Measurements from ENCODE around the gene NKX1-1.
"Not testable (repeated sequence)": the region's sequence is repeated elsewhere in the genome, so short reads cannot be mapped to it uniquely, and the experiment has no call there.

Gene NKX1-1

DNA sequence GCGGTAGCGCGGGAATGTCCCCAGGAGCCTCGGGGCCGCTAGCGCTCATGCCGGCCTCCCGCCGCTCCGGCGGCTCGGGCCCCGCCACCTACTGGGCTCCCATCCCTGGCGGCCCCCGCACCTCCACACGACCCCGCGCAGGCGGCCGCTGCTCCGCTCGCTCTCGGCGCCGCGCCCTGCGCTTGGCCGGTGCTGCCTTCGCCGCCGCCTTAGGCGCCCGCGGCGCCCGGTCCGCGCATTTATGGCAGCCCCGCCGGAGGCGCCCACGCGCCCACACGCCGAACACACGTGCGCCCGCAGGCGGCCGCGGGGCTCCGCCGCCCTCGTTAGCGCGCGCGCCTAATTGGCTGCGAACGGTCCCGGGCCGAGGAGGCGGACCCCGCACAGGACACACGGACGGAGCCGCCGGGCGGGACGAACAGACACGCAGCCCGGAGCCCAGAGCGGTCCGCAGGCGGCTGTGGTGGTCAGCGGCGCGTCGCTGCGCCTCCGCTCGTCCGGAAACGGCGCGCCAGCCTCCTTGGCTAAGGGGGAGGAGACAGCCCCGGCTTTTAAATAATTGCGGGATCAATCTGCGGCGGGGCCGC is at the start of gene NKX1-1:
NKX1-1 (minus strand) TSS at position 49 of the 587 bp plus-strand sequence; CDS start at position 49, 0 bp downstream.
- no peak for DNase-seq

- no peak for DNase-seq
Measured at GRCh38 chr4:1453731-1454130, 47.5 kb upstream of the NKX1-1 start.

DNA sequence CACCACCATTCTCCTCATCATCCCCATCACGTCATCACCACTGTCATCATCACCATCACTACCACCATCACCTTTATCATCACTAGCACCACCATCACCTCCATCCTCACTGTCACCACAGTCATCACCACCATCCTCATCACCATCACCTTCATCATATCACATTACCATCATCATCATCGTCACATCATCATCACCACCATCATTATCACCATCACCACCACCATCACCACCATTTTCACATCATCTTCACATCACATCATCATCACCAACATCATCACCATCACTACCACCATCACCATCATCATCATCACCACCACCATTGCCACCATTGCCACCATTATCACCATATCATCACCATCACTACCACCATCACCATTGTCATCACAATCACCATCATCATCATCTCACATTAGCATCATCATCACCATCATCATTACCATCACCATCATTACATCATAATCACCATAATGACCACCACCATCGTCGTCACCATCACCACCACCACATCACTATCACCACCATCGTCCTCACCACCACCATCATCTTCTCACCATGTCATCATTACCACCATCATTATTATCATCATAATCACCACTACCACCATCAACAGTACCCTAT is 46.3 kb upstream of the NKX1-1 start:
- DNase-seq, result no peak

DNA sequence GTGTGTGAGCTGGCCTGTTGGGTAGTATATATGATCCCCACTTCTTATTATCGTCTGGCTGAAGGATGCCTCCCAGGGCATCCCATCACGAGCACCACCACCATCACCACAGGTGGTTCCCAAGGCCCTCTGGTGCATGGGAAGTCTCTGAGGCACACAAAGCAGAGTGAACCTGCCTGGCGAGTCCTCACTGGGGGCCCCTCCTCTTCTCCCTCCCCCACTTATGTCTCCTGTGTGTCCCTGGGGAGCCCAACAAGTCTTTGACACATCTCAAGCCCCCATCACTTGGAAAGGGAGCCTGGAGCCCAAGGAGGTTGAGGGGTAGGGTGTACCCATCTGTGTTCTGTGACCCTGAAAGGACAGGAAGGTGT is 45.5 kb upstream of the NKX1-1 start:
- DNase-seq, result no peak

DNA sequence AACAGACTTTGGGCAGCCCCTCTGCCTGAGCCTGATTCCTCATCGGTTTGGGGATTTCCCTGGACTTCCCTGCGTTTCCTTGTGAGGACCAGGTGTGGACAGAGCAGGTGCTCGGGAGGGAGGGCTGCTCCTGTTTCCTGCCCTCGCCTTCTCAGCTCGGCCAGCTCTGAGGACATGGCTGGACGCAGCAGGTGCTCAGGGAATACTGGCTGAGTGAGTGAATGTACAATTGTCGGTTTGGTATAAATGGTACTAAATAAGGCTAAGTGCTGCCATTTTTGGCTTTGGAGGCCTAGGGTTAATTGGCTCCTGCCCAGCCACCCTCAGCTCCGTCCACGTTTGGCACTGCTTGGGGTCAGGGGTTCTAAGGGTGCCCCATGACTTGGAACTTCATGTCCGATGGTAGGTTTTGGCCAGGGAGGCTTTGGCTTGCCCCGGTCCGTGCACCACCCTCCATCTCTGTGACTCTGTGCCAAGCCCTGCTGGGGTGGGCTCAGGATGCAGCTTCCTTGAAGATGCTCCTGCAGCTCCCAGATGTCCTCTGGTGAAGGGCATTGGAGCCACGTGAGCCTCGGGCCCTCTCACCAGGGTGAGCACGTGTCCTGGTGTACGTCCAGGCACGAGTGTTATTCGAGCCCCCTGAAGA is 45.0 kb upstream of the NKX1-1 start:
- no peak for DNase-seq

GRCh38 chr4:1449833-1450741 is 43.8 kb upstream of the NKX1-1 start:
- DNase-seq, result no peak

GRCh38 chr4:1449475-1449832 is 43.2 kb upstream of the NKX1-1 start:
- no peak for DNase-seq

GRCh38 chr4:1448589-1449420 is 42.6 kb upstream of the NKX1-1 start:
- DNase-seq, result no peak

- DNase-seq, result no peak
Measured at GRCh38 chr4:1447676-1448588, 41.7 kb upstream of the NKX1-1 start.

DNA sequence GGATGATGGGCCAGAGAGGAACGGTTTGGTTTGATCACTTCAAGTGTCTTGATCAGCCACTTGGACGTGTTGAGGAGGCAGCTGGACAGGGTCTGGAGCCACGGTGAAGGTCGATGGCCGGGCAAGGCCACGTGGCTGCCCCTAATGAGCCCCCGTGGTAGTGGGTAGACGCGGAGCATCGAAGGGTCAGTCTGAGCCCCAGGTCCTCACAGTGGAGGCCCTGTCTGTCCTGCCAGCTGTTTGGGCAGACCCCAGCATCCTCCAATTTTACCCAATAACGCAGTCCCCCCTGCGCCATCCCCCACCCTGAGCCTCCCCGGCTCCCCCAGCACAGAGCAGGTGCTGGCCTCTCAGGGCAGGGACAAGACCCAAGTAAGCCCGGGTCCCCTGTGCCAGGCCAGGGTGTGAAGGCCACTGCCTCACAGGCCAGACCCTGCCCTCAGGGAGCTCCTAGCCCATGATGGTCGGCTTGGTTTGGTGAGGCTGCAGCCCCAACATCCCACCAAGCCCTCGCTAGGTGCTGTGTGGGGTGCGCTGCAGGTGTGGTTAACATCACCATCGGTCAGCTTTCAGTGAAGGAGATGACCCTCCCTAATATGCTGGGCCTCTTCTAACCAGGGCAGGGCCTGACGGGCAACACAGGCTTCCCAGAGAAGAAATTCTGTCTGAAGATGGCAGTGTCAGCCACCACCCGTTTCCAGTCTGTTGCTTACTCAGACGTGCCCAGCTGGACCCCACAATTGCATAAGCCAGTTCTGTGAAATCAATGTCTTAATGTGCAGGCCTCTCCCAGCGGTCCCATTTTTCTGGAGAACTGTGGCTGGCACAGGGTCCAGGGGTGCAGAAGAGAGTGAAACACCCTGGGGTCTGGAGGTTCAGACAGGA is 40.5 kb upstream of the NKX1-1 start:
- DNase-seq, result no peak

DNA sequence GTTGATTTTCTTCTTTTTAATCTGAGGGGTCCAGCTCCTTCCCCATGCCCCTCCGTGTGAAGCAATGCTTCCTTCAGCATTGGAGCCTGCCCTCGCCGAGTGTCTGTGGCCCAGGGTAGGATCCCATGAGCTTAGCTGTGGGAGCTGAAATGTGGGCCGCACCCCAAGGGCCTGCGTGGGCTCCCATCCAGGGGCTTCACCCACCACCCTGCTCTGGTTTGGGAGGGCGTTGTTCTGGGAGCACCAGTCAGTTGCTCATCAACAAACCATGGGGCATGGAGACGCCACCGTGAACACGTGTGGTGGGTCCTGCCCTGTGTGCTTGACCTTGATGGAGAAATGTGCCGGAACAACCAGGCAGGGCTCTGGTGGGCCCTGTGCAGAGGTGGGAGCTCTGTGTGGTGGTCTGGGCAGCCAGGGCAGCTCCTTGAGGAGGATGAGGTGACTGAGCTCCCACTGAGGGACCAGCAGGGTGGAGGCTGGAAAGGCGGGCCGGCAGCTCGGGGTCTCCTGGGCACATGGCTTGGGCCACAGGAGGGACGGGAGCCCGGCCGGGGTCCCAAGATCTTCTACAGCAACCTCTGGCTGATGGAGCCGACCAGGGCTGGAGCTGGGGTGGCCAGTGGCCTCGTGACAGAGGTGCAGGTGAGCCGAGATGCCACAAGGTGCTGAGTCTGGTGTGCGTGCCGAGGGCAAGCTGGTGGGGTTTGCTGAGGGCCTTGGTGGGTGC is 39.6 kb upstream of the NKX1-1 start:
- DNase-seq, result no peak

DNA sequence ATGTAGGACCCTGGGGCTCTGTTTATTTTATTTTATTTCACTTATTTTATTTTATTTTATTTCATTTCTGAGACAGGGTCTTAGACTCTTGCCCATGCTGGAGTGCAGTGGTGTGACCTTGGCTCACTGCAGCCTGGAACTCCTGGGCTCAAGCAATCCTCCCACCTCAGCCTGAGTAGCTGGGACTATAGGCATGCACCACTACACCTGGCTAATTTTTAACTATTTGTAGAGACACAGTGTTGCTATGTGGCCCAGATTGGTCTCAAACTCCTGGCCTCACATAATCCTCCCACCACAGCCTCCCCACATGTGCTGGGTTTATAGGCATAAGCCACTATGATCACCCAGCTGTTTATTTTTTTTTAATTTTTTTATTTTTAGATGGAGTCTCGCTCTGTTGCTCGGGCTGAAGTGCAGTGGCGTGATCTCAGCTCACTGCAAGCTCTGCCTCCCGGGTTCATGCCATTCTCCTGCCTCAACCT is 37.5 kb upstream of the NKX1-1 start:
- DNase-seq, result not testable (repeated sequence)

- DNase-seq, result no peak
Measured at GRCh38 chr4:1427010-1427409, 20.8 kb upstream of the NKX1-1 start.

GRCh38 chr4:1421657-1422056 is 15.4 kb upstream of the NKX1-1 start:
- no peak for DNase-seq

DNA sequence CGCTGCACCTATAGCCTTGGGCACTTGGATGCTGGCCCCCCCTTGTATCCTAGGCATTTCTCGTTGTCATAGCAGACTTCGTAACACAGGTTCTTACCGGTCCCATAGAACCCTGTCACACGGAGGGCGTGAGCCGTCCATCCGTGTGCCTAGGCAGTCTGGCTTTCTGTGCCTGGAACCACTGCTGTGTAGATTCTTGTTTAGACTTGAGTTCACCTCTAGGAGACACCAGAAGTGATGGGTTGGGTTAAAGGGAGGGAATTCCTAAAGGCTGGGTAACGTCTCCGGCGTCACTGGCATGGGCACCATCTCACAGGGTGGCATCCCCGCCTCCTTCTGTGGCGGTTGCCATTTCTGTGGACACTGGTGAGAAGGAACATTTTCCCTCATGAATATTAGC is 13.5 kb upstream of the NKX1-1 start:
- no peak for DNase-seq

DNA sequence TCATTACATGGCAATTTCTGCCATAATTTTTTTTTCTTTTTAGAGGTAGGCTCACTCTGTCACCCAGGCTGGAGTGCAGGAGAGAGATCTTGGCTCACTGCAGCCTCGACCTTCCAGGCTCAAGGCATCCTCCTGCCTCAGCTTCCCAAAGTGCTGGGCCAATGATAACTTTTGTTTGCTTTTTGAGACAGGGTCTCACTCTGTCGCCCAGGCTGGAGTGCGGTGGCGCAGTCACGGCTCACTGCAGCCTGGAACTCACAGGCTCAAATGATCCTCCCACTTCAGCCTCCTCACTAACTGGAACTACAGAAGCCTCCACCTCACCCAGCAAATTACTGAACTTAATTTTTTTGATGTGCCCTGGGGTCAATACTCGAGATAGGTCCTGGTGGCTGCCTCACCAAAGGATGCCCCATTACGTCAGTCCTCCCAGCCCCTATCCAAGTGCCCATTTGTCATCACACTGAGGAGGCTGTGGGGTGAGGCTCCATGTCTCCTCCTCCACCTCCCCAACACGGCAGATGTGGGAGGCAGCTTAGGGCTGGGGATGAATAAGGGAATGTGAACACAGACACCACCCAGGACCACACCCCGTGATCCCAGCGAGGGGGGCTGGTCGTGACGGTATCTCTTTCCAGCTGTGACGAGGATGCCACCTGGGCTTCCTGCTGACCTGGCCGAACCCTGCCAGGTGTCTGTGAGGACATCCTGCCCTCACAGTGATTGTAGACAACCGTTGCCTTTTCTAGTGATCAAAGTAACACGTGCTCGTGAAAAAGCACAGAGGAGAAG is 12.4 kb upstream of the NKX1-1 start:
- no peak for DNase-seq

- DNase-seq, result no peak
Measured at GRCh38 chr4:1417522-1418390, 11.5 kb upstream of the NKX1-1 start.

DNA sequence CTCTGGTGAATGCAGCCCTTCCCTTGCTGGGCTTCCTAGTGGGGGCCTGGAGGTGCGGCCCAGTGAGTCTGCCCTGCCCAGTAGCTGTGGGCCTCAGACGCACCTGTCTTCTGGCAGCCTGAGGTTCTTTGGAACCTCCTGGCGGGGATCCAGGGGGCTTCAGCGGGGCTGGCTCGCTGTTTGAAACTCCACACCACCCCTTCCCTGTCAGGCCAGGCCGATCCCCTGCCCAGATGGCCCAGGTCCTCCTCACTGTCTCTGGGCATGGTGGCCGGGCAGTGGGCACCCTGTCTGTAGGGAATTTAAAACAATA is 10.7 kb upstream of the NKX1-1 start:
- DNase-seq, result no peak
